GM12878 (cell line): ENCODE results near the gene NRP2. TPM values are rescaled to one million over a fixed set of nuclear protein-coding genes. Genes with fewer than 3 reads are reported as not detected.
A peak's percentile ranks its signal among the peaks of the same experiment; 100 is the strongest.

Experiments used
- ATAC-seq: fragments of 200-7000 bp; cut with Tn5 transposase; 3 replicates; pipeline ENCODE4 v1.9.1; 2020; ENCODE audit warnings: mild to moderate bottlenecking, moderate library complexity
- BruUV-seq: library from RNA; stranded (reverse); fragments of 400-500 nt; replicated peaks from 2 replicates; lab custom pipeline; 2021; lab: Mats Ljungman, UMichigan
- CTCF ChIA-PET: fragments of 300-600 bp; sonication (Branson Sonifier 250); formaldehyde crosslinking; extraction: SDS; loops from one replicate; lab custom pipeline; 2021; ENCODE audit warnings: inconsistent platforms; lab: Yijun Ruan, JAX
- POLR2A ChIA-PET: fragments of 350-600 bp; formaldehyde crosslinking; extraction: SDS; loops from one replicate; lab custom pipeline; 2021; ENCODE audit warnings: inconsistent platforms; lab: Charles Lee
- RAD21 ChIA-PET: fragments of 300-600 bp; sonication (Branson Sonifier 250); formaldehyde crosslinking; loops from one replicate; lab custom pipeline; 2023; ENCODE audit warnings: antibody characterized with exemption; ENCODE audit not compliant: unreplicated experiment; lab: Charles Lee
- SMC1A ChIA-PET: fragments of 300-600 bp; sonication (Branson Sonifier 250); formaldehyde crosslinking; loops from one replicate; lab custom pipeline; 2023; ENCODE audit not compliant: unreplicated experiment, uncharacterized antibody; lab: Charles Lee
- DNase-seq: peaks from one replicate; pipeline ENCODE4 v3.0.0-alpha.2; 2011; ENCODE audit warnings: low read depth, low spot score
- FAIRE-seq: peaks from 3 replicates; lab custom pipeline; 2011; peaks lifted over from hg19 to GRCh38; lab: Jason Lieb, UNC
- H2AFZ ChIP-seq: 2 replicates; pipeline ENCODE4 v1.6.0; 2011; ENCODE audit warnings: low read depth, low read length, control low read depth; ENCODE audit not compliant: control insufficient read depth
- H3K27ac ChIP-seq: 2 replicates; pipeline ENCODE4 v1.5.1; 2011; ENCODE audit warnings: control low read depth; ENCODE audit not compliant: control insufficient read depth, insufficient read depth
- H3K27me3 ChIP-seq, 2 experiments: replicated peaks in 1 of 2; 2 replicates each; pipeline versions ENCODE4 v1.6.0 to v1.6.1; 2011; ENCODE audit warnings: low read length in 1 of 2; ENCODE audit not compliant: control insufficient read depth in 2 of 2, insufficient read depth in 2 of 2
- H3K36me3 ChIP-seq, 2 experiments: 2 replicates each; pipeline ENCODE4 v1.5.1; 2011; ENCODE audit warnings: low read length in 1 of 2; ENCODE audit not compliant: control insufficient read depth in 2 of 2, insufficient read depth in 2 of 2
- H3K4me1 ChIP-seq: 2 replicates; pipeline ENCODE4 v1.6.1; 2011; ENCODE audit warnings: mild to moderate bottlenecking, low read length, moderate library complexity, mixed read lengths; ENCODE audit not compliant: control insufficient read depth, insufficient read depth
- H3K4me2 ChIP-seq: 2 replicates; pipeline ENCODE4 v1.6.0; 2011; ENCODE audit warnings: control low read depth; ENCODE audit not compliant: control insufficient read depth, insufficient read depth
- H3K4me3 ChIP-seq: fragments of 200-600 bp; sonication (generic); 2 replicates; pipeline ENCODE4 v1.5.1; 2016
- H3K79me2 ChIP-seq: 2 replicates; pipeline ENCODE4 v1.6.0; 2011; ENCODE audit warnings: low read length; ENCODE audit not compliant: control insufficient read depth, insufficient read depth
- H3K9ac ChIP-seq: 2 replicates; pipeline ENCODE4 v1.8.0; 2011; ENCODE audit warnings: low read length, control low read depth, mixed read lengths; ENCODE audit not compliant: control insufficient read depth, insufficient read depth
- H3K9me3 ChIP-seq: replicated peaks from 3 replicates; pipeline ENCODE4 v1.5.1; 2011; ENCODE audit warnings: mild to moderate bottlenecking, low read length; ENCODE audit not compliant: control insufficient read depth, insufficient read depth
- H4K20me1 ChIP-seq: 2 replicates; pipeline ENCODE4 v1.6.0; 2011; ENCODE audit not compliant: control insufficient read depth, insufficient read depth
- BRCA1 ChIP-seq: IDR thresholded peaks from 2 replicates; pipeline ENCODE4 v1.6.1; 2011; ENCODE audit warnings: low read depth, low read length, improper control_type of control experiment
- CHD2 ChIP-seq: IDR thresholded peaks from 2 replicates; pipeline ENCODE4 v1.6.1; 2011; ENCODE audit warnings: low read depth, low read length, improper control_type of control experiment, borderline replicate concordance
- FOXK2 ChIP-seq: fragments of 450-650 bp; IDR thresholded peaks from 2 replicates; pipeline ENCODE4 v1.6.1; 2017; ENCODE audit warnings: mild to moderate bottlenecking, moderate library complexity
- HCFC1 ChIP-seq: fragments of 150-350 bp; IDR thresholded peaks from 2 replicates; pipeline ENCODE4 v1.6.1; 2014; ENCODE audit warnings: low read length
- IKZF1 ChIP-seq: fragments of 450-650 bp; conservative IDR thresholded peaks from 2 replicates; pipeline ENCODE4 v1.6.1; 2017; ENCODE audit warnings: antibody characterized with exemption, mild to moderate bottlenecking
- ZBTB11 ChIP-seq: fragments of 450-650 bp; formaldehyde crosslinking; IDR thresholded peaks from 2 replicates; pipeline ENCODE4 v1.5.0; 2022; ENCODE audit warnings: mild to moderate bottlenecking, missing genetic modification characterization
- WGBS: methylation state at CpG from one replicate; pipeline ENCODE4 v1.1.6; 2016; ENCODE audit warnings: low lambda C conversion rate; ENCODE audit not compliant: insufficient replicate concordance, insufficient coverage; ENCODE audit errors: missing lambda C conversion rate; 5-methylcytosine and 5-hydroxymethylcytosine counted together
- in situ Hi-C: fragments of 300-500 bp; cut with MboI; formaldehyde crosslinking; loops from 9 replicates; pipeline ENCODE4 v1.14.3; 2018; ENCODE audit warnings: mixed read lengths
- intact Hi-C: fragments of 100-400 bp; cut with micrococcal nuclease; formaldehyde crosslinking; loops from one replicate; pipeline ENCODE4 v1.14.2; 2022; ENCODE audit not compliant: unreplicated experiment
- polyA plus RNA-seq, 11 experiments: library from polyadenylated mRNA; depleted of rRNA in 4 of 11; unstranded in 6 of 11; stranded (reverse) in 5 of 11; fragments of >200 nt; fragmentation: Nextera tagmentation in 4 of 11; fragmentation: Illumina TruSeq in 1 of 11; extraction: Ambion mirVana in 4 of 11; extraction: Trizol in 1 of 11; gene quantifications; 1 replicate in 1 of 11; 2 replicates in 10 of 11; pipeline versions ENCODE4 v1.2.1 to v1.2.3, GENCODE V29; 2011 to 2016; ENCODE audit warnings: inconsistent platforms in 2 of 11, missing spikeins in 2 of 11, low read depth in 1 of 11
- total RNA-seq, 4 experiments: library from RNA; depleted of rRNA in 3 of 4; stranded (reverse); fragments of >200 nt in 3 of 4; fragmentation: Illumina TruSeq in 1 of 4; extraction: Trizol in 1 of 4; gene quantifications; 2 replicates each; pipeline versions ENCODE4 v1.2.1 to v1.2.3, GENCODE V29; 2013 to 2021
- TF ChIP-seq, protein P1 (sequence below): fragments of 450-650 bp; IDR thresholded peaks from 2 replicates; pipeline ENCODE4 v1.6.1; 2016; ENCODE audit warnings: mild to moderate bottlenecking

The NRP2 gene
- total and polyA plus RNA-seq, 10 of the 15 experiments (the other 5 are each of a cell fraction or from before 2014, with no cell fraction given), result 0.06 to 1.2 (median 0.46) TPM

GRCh38 chr2:205688417-205689200 lies 6.3 kb downstream of the NRP2 start:
- ChIA-PET RAD21 (no interaction called here), CTCF (interaction anchor here (1.1 to 1.4 kb wide), 3 partner anchors 9 to 13 kb away, joined by 3 to 7 read pairs (median 4); no protein-coding TSS in a partner anchor), SMC1A (interaction anchor here (0.5 to 1.5 kb wide), 5 partner anchors 10 to 255 kb away, joined by 4 to 5 read pairs (median 4); no protein-coding TSS in a partner anchor), POLR2A (no interaction called here)
- no peaks in the 10 kb centered on the region for H3K9me3 ChIP-seq
- no peaks in the 10 kb centered on the region for H3K36me3 ChIP-seq
- no peak overlapping the region for H3K27ac ChIP-seq
- DNase-seq, result no peak
- ATAC-seq, result no peak
- in situ Hi-C loops, result no loop called here
- FAIRE-seq, result no peak
- H3K4me3 ChIP-seq, result no peak overlapping the region
- H3K9ac ChIP-seq, result no peak overlapping the region
- peaks cover 9 to 14% of the 10 kb centered on the region in 2 experiments for H3K27me3 ChIP-seq
- no peaks in the 10 kb centered on the region for H4K20me1 ChIP-seq
- no peaks in the 10 kb centered on the region for H3K79me2 ChIP-seq
- H3K4me2 ChIP-seq, result no peak overlapping the region
- intact Hi-C loops, result no loop called here
- BruUV-seq, result no TSS peak
- no peak overlapping the region for H2AFZ ChIP-seq
- TF ChIP-seq BRCA1 (no peak), IKZF1 (0 out of 2 replicates have a peak, but pooled peaks have one; percentile 25)
- peaks cover 2% of the 10 kb centered on the region; the same call in 1 of the 2 replicates for H3K4me1 ChIP-seq
- 42% methylated on average over 4 of the region's 4 CpGs for WGBS

DNA sequence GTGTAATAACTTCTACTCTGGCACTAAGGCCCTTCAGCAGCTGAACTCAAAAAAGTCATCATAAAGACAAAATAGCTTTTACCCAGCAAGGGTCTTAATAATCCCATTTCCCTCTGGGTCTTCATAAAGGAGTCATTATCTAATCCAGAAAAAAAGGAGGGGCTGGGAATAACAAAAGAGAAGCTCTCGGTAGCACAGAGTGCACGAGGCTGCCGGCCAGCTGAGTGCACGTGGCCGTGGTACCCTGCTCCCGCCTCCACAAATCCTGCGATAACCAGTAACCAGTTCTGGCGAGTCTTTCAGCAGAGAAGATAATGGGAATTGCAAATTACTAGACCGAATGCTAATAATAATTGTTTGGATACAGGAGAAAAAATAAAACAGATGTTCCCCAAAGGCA lies 7.5 kb downstream of the NRP2 start:
- no peaks in the 10 kb centered on the region for H3K36me3 ChIP-seq
- SMC1A ChIA-PET, result interaction anchor here (1.3 kb wide), 1 partner anchor 23 kb away, joined by 4 read pairs; no protein-coding TSS in a partner anchor
- POLR2A ChIA-PET, result no interaction called here
- TF ChIP-seq CHD2 (no peak), ZBTB11 (CRISPR knock-in tag) (no peak), HCFC1 (no peak), FOXK2 (no peak), BRCA1 (no peak)
- TF ChIP-seq, protein P1, sequence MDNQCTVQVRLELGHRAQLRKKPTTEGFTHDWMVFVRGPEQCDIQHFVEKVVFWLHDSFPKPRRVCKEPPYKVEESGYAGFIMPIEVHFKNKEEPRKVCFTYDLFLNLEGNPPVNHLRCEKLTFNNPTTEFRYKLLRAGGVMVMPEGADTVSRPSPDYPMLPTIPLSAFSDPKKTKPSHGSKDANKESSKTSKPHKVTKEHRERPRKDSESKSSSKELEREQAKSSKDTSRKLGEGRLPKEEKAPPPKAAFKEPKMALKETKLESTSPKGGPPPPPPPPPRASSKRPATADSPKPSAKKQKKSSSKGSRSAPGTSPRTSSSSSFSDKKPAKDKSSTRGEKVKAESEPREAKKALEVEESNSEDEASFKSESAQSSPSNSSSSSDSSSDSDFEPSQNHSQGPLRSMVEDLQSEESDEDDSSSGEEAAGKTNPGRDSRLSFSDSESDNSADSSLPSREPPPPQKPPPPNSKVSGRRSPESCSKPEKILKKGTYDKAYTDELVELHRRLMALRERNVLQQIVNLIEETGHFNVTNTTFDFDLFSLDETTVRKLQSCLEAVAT, result no peak
- DNase-seq, result no peak
- no peak for FAIRE-seq
- peaks cover 2% of the 10 kb centered on the region; the same call in 1 of the 2 replicates for H3K4me1 ChIP-seq
- 78% methylated on average over 9 of the region's 9 CpGs for WGBS
- H3K9ac ChIP-seq, result no peak overlapping the region
- intact Hi-C loops (no loop called here), in situ Hi-C loops (no loop called here)
- no peak for ATAC-seq
- no peak overlapping the region for H3K4me3 ChIP-seq
- H3K9me3 ChIP-seq, result no peaks in the 10 kb centered on the region
- H3K27ac ChIP-seq, result no peak overlapping the region
- no peaks in the 10 kb centered on the region for H4K20me1 ChIP-seq
- H3K27me3 ChIP-seq, result peaks cover 9 to 11% of the 10 kb centered on the region in 2 experiments
- H2AFZ ChIP-seq, result no peak overlapping the region
- CTCF ChIA-PET, result interaction anchor here (1.0 kb wide), 1 partner anchor 11 kb away, joined by 3 read pairs; no protein-coding TSS in a partner anchor
- BruUV-seq, result no TSS peak
- no peak overlapping the region for H3K4me2 ChIP-seq
- RAD21 ChIA-PET, result no interaction called here
- no peaks in the 10 kb centered on the region for H3K79me2 ChIP-seq
